ENCODE results near the gene TRMU. TPM values are rescaled to one million over a fixed set of nuclear protein-coding genes. Genes with fewer than 3 reads are reported as not detected.

Gene TRMU
- total RNA-seq, 2 donors from 2014 or later = 21.2 to 27.2 TPM

DNA sequence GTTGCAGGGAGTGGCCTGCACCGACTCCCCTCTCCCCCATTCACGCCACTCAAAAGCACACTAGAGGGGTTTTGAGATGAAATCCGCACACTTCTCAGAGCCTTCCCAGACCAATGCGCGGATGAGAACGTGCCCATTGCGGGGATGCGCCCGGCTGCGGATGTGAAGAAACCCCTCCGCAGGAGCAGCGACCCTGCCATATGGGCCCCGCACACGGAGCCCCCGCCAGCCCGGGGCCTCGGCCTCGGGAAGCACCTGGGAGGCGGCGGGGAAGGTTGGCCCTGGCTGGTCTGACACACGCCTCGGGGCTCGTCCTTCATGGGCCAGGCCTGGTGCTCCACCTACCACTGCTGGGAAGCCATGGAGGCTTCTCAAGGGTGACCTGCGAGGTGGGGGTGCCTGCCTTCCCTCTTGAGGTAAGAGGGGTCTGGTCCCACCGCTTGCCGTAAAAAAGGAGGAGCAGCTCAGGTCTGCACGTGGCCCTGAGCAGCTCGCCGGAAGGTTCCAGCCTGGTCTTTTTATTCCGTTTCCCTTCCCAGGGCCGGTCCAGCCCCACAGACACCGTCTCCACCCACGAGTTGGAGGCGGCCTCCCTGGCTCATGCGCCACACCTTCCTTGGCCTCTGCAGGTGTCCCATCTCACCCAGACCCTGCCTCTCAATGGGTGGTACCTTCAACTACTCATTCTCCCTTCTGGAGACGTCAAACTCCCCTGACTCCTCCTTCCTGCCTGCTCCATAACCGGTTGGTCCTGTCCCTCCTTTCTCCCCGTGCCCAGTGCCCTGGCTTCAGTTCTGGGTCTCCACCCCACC, 39.4 kb downstream of the TRMU start:
- intact Hi-C loops (cut with DNase I) = loop anchor here in 1 of 2 donors (5.0 kb wide), 2 partner anchors 162 to 1727 kb away; partner anchors contain the start of gene CELSR1
- no peak for DNase-seq (ENCODE audit: low spot score)

DNA sequence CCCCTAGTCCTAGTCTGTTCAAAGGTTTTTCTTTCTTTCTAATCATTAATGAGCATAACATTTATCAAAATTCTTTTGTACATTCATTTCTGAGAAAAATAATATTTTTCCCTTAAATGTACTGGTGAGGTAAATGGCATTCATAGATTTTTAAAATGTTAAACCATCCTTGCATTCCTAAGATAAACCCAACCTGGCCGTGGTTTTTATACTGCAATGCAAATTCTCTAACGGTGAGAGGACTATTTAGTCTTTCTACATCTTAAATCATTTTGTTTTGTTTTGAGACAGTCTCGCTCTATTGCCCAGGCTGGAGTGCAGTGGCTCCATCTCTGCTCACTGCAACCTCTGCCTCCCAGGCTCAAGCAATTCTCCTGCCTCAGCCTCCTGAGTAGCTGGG, 40.6 kb downstream of the TRMU start:
- no peak for DNase-seq (ENCODE audit: low spot score)
- intact Hi-C loops (cut with DNase I) = no loop called here

DNA sequence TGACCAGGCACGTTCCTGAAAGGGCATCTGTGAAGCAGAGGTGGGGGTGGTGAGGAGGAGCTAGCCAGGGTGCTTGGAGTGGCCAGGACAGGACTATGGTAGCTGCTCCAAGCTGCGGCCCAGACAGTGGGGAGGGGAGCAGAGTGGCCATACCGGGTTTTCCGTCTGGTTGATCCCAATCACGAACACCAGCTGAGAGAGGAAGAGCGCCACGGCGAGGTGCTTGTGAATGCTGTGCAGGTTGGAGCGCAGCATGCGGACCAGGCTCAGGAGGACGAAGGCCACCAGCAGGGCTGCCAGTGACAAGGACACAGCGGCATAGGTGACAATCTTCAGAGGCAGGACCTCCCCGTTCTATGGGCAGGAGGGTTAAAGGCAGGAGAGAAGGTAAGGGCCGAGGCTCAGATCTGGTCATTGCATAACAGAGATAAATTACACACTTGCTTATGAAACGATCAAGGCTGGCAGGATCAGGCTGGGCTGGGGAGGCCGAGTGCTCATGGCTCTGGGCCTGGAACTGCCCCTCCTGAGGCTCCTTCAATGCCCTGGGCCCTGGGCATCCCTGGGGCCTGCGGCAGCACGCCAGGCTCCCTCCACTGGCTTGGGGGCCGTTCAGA, 41.5 kb downstream of the TRMU start:
- intact Hi-C loops (cut with DNase I) = no loop called here
- DNase-seq (ENCODE audit: low spot score) = no peak

DNA sequence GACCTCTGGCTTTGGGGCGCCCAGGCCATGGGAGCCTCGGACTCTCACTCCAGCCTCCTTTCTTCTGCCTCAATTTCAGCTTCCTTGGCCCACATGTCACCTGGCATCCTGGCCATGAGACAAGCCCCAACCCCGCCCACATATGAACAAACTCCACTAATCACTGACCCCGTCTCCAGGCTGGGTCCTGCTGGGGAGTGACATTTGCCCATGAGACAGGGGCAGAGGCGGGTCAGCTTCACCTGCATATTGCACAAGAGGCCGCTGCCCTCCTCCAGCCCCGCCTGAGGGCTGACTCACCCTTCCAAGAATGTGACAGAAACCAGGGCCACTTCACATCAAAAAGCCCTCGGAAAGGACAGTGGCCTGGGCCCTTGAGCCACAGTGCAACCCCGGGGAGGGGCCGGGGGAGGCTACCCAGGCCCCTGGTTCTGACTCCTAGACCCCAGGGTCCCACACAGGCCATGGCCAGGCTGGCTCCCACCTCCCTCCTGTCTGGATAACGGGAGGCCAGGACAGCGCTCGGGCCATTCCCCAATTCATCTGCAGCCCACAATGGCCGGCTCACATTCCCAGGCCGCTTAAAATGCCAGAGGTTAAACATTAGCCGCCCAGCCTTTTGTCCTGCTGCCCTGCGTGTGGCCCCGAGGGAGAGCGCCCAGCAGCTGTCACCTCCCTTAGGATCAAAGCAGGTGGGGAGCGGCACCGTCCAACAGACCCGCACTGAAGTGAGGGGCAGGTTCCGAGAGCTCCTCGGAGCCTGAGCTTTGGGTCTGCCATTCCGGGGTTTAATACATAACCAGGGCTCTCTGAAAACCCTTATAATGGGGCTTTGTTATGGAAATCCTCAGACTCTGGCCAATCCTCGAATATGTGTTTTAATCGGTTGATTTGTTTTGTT, 42.3 kb downstream of the TRMU start:
- DNase-seq (ENCODE audit: low spot score) = no peak
- intact Hi-C loops (cut with DNase I) = no loop called here

DNA sequence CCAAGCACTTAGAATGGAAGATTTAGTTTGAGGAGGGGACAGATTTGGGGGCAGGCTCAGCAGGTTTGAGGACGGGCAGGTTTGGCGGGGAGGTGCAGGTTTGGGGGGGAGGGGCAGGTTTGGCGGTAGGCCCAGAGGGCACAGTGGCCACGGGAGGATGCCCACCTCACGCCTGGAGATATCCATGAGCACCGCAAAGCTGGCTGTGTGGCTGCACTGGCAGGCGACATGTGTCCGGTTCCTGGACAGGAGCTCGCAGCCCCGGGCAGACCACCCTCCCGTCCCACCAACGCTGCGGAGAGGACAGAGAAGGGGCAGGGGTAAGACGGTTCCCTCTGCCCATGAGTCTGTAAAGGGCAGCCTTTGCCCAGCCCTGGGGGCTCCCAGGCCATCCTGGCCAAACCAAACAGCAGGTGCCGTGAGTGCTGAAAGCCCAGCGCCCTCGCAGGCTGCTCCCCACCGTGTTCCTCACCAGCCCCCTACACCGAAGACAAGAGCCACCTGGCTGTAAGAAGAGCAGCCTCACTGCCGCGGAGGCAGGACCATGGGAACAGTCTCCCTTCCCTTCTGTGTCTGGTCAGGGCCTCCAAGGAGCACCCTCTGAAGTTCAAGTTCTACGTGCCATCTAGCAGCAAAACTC, 43.0 kb downstream of the TRMU start:
- DNase-seq (ENCODE audit: low spot score) = no peak
- intact Hi-C loops (cut with DNase I) = no loop called here

DNA sequence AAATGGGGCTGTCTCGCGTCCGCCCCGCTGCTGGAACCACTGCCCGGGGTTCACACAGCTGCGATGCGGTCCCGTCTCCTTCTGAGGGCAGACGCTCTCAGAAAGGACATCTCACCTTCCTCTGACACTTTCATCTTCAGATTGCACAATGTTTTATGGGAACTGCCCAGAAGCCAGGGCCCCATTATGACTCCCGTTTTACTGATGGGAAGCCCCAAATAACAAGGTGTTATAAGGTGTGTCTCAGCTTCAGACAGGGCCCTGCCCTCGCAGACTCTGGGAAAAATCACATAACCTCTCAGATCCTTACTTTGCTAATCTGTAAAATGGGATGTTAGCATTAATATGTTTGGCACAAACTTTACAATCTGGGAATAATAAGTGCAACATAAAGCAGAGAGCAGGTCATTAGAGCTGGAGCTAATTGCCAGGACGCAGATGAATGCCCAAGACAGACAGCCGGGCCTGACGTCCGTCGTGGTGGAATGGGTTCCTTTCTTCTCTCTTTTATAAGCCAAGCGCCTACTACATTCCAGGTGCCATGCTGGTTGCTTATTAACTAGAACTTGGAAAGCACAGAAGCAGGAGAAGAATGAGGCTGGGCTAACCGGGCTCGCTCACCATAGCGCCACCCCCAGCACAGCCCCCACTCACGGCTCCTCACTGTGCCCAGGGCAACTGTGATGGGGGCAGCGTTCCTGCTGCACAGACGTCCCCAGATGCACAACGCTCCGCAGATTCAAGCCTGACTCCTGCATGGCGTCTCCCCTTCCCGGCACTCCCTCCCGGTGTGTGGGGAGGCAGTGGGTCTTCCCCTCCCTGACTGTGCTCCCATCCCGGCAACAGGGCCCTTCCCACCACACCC, 43.8 kb downstream of the TRMU start:
- no peak for DNase-seq (ENCODE audit: low spot score)
- intact Hi-C loops (cut with DNase I) = no loop called here

DNA sequence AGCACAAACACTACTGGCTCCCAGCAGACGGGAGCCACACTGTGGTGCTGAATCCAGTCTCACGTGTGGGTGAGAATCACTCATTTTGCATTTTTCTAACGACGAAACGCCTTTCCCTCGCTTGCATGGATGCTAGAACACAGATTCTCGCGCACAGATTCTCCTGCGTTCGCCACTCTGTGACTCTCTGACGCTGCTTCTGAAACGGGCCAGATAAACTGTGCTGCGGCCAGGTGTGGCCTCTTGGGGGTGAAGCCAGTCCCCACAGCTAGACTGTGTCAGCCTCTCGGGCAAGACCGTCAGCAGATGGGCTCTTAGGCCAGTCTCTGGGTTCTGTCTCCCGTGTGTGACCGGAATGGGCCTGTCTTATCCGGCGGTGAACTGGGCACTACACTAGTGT, 44.6 kb downstream of the TRMU start:
- intact Hi-C loops (cut with DNase I) = no loop called here
- DNase-seq (ENCODE audit: low spot score) = no peak

DNA sequence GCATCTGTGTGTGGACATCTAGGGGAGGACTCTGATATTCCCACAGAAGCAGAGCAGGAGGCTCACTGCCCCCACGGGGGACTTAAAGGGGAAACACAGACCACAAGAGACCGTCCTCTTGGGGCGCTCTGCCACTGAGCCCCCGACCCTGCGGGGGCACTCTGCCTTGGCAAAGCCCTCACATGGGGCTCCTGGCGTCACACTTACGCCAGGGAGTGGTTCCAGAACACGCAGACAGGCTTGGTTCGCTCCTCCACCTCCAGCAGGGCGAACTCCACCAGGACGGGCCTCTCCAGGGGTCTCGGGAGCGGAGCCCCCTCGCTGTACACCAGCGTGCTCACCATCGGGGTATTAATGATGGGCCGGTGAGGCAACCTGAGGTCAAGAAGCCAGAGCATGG, 45.1 kb downstream of the TRMU start:
- no peak for DNase-seq (ENCODE audit: low spot score)
- intact Hi-C loops (cut with DNase I) = no loop called here

DNA sequence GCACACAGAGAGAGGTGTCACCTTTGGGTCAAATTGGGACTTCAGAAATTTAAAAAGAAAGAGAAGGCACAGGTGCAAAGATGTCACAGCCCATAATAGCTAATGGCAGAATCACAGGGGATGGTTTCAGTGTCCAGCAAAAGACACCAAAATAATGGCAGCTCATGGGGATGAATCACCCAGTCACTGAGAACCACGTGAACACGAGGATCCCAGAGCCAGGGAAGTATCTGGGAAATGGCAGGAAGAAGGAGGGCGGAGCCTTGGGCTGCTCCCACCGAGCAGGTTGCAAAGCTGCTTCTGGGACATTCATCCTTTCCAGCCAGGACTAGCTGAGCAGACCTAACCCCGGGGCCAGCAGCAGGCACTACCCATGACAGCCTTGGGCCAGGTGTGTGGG, 45.6 kb downstream of the TRMU start:
- DNase-seq (ENCODE audit: low spot score) = no peak
- intact Hi-C loops (cut with DNase I) = no loop called here

DNA sequence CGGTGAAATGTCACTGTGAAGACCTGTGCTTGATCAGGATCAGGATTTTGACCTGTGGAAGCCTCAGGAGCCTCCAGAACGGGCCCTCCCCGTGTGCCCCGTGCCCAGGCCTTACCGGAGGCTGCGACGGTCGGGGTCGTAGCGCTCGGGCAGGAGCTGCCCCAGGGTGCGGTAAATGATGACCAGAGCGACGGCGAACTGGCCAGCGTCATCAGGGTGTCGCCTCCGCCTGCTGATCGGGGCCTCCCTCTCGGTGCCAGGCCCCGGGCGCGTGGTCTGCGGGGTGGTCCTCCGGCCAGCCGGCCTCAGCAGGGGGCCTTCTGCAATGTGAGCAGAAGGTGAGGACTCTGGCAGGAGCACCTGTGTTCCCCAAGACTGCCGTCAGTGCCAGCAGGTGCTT, 46.2 kb downstream of the TRMU start:
- intact Hi-C loops (cut with DNase I) = no loop called here
- no peak for DNase-seq (ENCODE audit: low spot score)

DNA sequence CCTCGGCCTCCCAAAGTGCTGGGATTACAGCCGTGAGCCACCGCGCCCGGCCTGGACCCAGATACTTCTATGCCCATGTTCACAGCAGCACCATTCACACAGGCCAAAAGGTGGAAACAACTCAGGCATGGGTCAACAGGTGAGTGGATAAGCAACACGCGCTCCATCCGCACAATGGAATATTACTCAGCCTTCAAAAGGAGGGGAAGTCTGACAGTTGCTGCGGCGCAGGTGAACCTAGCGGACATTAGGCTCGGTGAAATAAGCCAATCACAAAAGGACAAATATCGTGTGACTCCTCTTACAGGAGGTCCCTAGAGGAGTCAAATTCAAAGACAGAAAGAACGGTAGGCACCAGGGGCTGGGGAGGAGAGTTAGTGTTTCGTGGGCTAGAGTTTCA, 47.0 kb downstream of the TRMU start:
- no peak for DNase-seq (ENCODE audit: low spot score)
- intact Hi-C loops (cut with DNase I) = no loop called here

DNA sequence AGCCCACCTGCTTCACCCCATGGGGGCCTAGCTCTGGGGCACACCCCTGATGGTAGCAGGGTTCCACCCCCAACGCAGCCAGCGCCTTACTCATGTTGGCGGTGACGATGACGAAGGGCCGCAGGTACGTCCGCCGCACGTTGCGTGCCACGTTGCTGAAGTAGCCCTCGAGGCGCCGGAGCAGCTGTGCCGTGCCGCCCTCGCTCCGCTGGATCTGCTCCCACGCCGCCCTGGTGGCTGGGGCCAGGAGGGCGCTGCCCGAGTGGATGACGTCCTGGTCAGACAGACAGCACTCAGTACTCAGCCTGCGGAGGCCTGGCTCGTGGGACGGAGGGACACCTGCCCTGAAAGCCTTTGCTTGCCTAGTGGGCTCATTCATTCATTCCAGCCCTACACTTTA, 50.8 kb downstream of the TRMU start:
- DNase-seq (ENCODE audit: low spot score) = no peak
- intact Hi-C loops (cut with DNase I) = no loop called here

DNA sequence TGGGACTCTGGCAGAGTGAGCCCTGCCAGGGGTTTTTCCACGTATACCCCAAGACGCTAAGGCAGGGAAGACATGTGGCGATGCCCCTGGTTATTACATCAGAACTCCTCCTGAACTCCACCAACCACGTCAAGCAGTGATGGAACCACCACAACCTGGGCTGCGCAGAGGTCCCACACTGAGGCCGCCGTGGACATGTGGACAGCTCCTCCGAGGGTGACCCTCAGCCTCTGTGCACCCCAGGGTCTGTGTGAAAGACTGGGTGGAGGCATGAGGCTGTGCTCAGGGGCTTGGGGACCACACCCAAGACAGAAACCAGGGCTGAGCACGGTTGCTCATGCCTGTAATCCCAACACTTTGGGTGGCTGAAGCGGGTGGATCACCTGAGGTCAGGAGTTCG, 52.2 kb downstream of the TRMU start:
- intact Hi-C loops (cut with DNase I) = no loop called here
- DNase-seq (ENCODE audit: low spot score) = no peak

DNA sequence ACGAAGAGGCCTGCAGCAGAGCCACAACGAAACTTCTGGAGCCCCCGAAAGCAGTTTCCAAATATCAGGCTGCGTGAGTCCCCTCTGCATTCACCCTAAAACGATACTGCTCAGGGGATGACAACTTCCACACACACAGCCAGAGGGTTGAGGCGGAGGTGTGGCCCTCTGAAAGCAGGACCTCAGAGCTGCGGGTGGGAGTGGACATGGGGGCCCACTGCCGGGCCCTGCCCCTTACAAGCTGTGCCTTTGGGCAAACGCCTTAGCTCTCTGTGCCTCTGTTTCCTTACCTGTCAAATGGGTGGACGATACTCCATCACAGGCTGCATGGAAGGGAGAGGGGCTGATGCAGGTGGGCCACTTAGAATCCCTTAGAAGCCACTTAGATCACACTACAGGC, 53.1 kb downstream of the TRMU start:
- no peak for DNase-seq (ENCODE audit: low spot score)
- intact Hi-C loops (cut with DNase I) = no loop called here

DNA sequence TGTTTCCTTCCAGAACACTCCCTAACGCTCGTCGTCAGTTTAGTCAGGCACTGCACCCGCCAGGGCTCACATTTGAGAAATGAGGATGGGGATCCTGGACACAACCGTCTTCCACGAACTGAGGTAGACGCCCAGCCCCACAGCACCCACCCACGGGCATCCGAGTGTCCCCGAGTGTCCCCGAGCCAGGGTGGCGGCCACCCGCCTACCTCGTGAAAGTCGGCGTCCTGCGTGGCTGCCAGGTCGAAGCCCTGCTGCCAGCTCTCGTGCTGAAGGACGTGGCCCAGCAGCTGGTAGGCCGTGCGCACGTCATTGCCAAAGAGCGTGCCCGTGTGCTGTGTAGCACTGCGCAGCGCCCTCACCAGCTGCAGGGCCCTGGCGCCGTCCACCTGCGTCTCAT, 53.6 kb downstream of the TRMU start:
- no peak for DNase-seq (ENCODE audit: low spot score)
- intact Hi-C loops (cut with DNase I) = no loop called here

DNA sequence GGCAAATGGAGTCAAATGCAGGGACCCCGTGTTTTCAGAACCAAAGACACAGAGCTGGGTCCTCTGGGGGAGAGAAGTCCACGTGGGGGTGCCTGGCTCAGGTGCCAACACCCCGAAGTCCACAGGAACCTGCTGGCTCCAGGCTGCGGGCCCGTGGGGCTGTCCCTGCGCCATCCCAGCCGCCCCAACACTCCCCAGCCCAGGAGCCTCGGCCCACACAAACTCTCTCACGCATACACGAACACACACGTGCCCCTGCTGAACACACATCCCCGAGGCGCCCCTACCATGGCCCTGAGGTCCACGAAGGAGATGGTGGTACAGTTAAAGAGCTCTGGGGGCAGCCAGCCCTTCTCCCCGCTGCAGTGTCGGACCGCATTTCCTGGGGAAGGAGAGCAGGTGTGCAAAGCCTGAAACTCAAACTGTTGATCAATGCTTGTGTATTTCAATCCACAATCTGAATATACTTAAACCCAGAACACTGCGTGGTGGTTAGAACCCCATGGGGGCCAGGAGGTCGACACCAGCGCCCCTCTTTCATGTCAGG, 54.7 kb downstream of the TRMU start:
- no peak for DNase-seq (ENCODE audit: low spot score)
- intact Hi-C loops (cut with DNase I) = no loop called here

DNA sequence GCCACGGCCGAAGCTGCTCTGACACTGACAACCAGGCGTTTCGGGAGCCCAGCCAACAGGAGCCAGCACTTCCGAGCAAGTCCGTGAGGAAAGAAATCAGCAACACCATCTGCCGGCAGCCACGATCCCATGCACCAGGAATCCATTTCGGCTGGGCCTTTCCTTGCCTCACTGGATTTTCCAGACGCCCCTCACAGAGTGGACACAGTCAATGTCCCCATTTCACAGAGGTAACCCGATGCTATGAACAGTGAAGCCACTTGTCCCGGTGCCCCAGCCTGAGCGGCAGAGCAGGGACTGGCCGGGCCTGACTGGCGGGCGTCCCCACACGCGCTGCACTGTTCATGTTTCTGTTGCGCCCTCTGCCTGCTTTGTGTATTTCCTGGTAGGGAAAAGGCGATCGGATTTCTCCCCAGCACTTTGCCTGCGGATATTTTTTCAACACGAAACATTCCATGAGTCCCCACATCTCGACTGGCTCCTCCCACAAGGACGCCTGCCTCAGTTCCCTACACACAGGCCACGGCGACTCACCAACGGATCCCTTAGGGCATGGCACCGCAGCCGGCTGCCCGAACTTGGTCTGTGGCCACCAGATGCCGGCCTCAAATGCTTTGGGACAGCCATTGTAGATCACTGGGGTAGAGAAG, 55.3 kb downstream of the TRMU start:
- no peak for DNase-seq (ENCODE audit: low spot score)
- intact Hi-C loops (cut with DNase I) = no loop called here

DNA sequence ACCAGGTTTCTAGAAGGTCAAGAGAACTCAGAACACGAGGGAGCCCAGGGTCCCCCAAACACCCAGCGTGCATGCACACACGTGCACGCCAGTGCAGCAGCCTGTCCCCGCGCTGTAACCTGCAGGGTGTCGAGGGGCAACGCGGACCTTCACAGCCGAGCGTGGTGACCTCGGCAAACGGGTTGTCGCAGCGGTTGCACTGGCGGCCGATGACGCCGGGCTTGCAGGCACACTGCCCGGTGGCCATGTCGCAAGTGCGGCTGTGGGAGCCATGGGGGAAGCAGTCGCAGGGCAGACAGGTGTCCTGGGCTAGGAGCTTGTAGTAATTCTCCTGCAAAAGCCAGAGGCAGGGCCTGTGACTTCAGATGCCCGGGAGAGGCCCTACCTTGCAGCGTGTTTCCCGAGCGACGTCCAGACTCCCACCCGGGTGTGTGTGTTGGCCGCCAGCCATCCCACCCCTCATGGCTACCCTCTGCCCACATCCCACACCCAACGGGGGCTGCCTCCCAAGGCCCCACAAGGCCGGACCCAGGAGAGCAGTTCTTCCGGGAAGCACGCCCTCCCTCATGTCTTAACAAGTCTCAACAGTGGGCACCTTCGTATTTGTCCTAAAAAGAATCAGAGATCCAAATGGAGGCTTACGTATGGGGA, 56.1 kb downstream of the TRMU start:
- intact Hi-C loops (cut with DNase I) = no loop called here
- DNase-seq (ENCODE audit: low spot score) = no peak

Measured in posterior vena cava (tissue), 2 donors.